ENCODE data around the gene TPRG1.
"Not testable (repeated sequence)": the region's sequence is repeated elsewhere in the genome, so short reads cannot be mapped to it uniquely, and the experiment has no call there.

TPRG1 gene

GRCh38 chr3:189322339-189322738 lies 150.6 kb downstream of the TPRG1 start:
- no peak for DNase-seq

- peak; percentile 86 for DNase-seq
Observed at GRCh38 chr3:189324538-189325138, 152.9 kb downstream of the TPRG1 start.

- no peak for DNase-seq
Observed at GRCh38 chr3:189325454-189325853, 153.7 kb downstream of the TPRG1 start.

- DNase-seq = not testable (repeated sequence)
Observed at GRCh38 chr3:189329630-189330029, 157.9 kb downstream of the TPRG1 start.

- no peak for DNase-seq
Observed at GRCh38 chr3:189330066-189330465, 158.3 kb downstream of the TPRG1 start.

GRCh38 chr3:189331002-189331418 lies 159.2 kb downstream of the TPRG1 start:
- DNase-seq = no peak

- no peak for DNase-seq
Observed at GRCh38 chr3:189334064-189334920, 162.5 kb downstream of the TPRG1 start.

GRCh38 chr3:189337673-189338091 lies 165.9 kb downstream of the TPRG1 start:
- no peak for DNase-seq

- DNase-seq = no peak
Observed at GRCh38 chr3:189338366-189338765, 166.6 kb downstream of the TPRG1 start.

GRCh38 chr3:189339996-189340395 lies 168.2 kb downstream of the TPRG1 start:
- no peak for DNase-seq

- no peak for DNase-seq
Observed at GRCh38 chr3:189340680-189341460, 169.1 kb downstream of the TPRG1 start.

GRCh38 chr3:189342811-189343210 lies 171.0 kb downstream of the TPRG1 start:
- no peak for DNase-seq

GRCh38 chr3:189344996-189345395 lies 173.2 kb downstream of the TPRG1 start:
- no peak for DNase-seq

GRCh38 chr3:189349772-189350171 lies 178.0 kb downstream of the TPRG1 start:
- DNase-seq = no peak

GRCh38 chr3:189353318-189353965 lies 181.7 kb downstream of the TPRG1 start:
- DNase-seq = no peak

GRCh38 chr3:189353988-189354889 lies 182.5 kb downstream of the TPRG1 start:
- DNase-seq = no peak

GRCh38 chr3:189355115-189355480 lies 183.3 kb downstream of the TPRG1 start:
- no peak for DNase-seq

- no peak for DNase-seq
Observed at GRCh38 chr3:189355481-189356201, 183.9 kb downstream of the TPRG1 start.

- DNase-seq = no peak
Observed at GRCh38 chr3:189360291-189360690, 188.5 kb downstream of the TPRG1 start.

GRCh38 chr3:189361103-189361835 lies 189.5 kb downstream of the TPRG1 start:
- no peak for DNase-seq

All from NCI-H1048 (cell line).